ENCODE results near the gene CALML4. TPM values are rescaled to one million over a fixed set of nuclear protein-coding genes. Genes with fewer than 3 reads are reported as not detected.
"Not testable (repeated sequence)": the region's sequence is repeated elsewhere in the genome, so short reads cannot be mapped to it uniquely, and the experiment has no call there.

The CALML4 gene
- total RNA-seq, 5 donors from 2014 or later (not counting 1 experiment from before 2014, with no cell fraction given), result 2.4 to 5.4 (median 3.3) TPM

DNA sequence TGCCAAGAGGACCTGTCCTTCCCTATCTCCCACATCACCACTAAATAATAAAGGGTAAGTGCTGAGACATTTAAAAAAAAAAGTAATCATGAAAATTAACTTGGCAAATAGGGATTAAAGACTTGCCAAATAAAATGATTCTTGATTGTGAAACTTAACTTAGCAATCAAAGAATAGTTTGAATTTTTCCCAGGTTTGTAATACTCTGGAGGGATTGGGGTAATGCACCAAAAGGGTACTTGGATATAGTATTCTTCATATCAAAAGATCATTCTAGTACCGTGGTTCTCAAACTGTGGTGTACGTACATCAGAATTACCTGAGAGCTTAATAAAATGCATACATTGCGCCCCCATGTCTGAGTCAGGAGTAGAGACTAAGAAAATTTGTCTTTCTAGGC is 28.5 kb downstream of the CALML4 start:
- ChIA-PET CTCF (no interaction called here), POLR2A (no interaction called here)
- no peaks in the 10 kb centered on the region for H3K27me3 Mint-ChIP-seq
- no peak overlapping the region for H3K27ac Mint-ChIP-seq
- H3K36me3 ChIP-seq (ENCODE audit: control insufficient read depth in 2 of 2, extremely low read depth in 1 of 2, insufficient read depth in 1 of 2, low read length in 1 of 2), result peaks cover 0 to 51% of the 10 kb centered on the region in 2 donors
- DNase-seq (no peak), ATAC-seq (replicated peaks in 1 of 4) (no peak)
- no peaks in the 10 kb centered on the region for H3K4me1 ChIP-seq (ENCODE audit: control insufficient read depth in 1 of 2, extremely low read depth in 1 of 2, insufficient read depth in 2 of 2, low read length in 2 of 2)
- peaks cover 0 to under 1% (median 0%) of the 10 kb centered on the region in 3 donors for H3K9me3 Mint-ChIP-seq
- H3K4me3 ChIP-seq (ENCODE audit: control insufficient read depth in 1 of 2, extremely low read depth in 1 of 2, low read length in 1 of 2), result no peak overlapping the region
- H3K27ac ChIP-seq (ENCODE audit: low read length), result no peak overlapping the region
- WGBS (ENCODE audit: insufficient coverage), result no CpG with 5 or more reads among the region's 3 CpGs
- no peak overlapping the region for H3K4me3 Mint-ChIP-seq
- H3K9me3 ChIP-seq, result no peaks in the 10 kb centered on the region
- peaks cover 5 to 7% (median 5%) of the 10 kb centered on the region in 3 donors for H3K4me1 Mint-ChIP-seq
- H3K27me3 ChIP-seq (replicated peaks in 1 of 2; ENCODE audit: control insufficient read depth in 2 of 2, extremely low read depth in 1 of 2, insufficient read depth in 2 of 2, low read length in 1 of 2), result no peaks in the 10 kb centered on the region
- H3K36me3 Mint-ChIP-seq, result peaks cover 53% of the 10 kb centered on the region

DNA sequence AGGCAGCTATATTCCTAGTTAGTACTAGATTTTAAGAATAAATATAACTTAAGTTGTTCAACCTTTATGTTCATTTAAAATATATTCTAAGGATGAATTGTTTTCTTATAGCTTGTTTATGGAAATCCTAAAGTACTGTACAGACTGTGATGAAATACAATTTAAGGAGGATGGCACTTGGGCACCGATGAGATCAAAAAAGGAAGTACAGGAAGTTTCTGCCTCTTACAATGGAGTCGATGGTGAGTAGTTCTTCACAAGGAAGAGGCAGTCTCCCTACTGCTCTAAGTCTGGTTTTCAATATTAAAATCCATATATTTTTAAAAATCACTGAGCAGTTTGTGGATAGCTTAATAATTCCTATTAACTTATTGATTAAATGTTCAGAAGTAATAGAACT is 29.6 kb downstream of the CALML4 start:
- DNase-seq (no peak), ATAC-seq (replicated peaks in 1 of 4) (no peak)
- no peaks in the 10 kb centered on the region for H3K27me3 Mint-ChIP-seq
- no peak overlapping the region for H3K27ac Mint-ChIP-seq
- peaks cover 0 to 4% (median 3%) of the 10 kb centered on the region in 3 donors for H3K9me3 Mint-ChIP-seq
- no peak overlapping the region for H3K27ac ChIP-seq (ENCODE audit: low read length)
- no peaks in the 10 kb centered on the region for H3K9me3 ChIP-seq
- ChIA-PET POLR2A (interaction anchor here (0.6 to 1.0 kb wide), 2 partner anchors 9 to 20 kb away, joined by 3 to 4 read pairs; no protein-coding TSS in a partner anchor), CTCF (interaction anchor here in 1 of 2 donors (0.7 to 1.3 kb wide), 4 partner anchors 16 to 314 kb away, joined by 3 to 4 read pairs (median 3); no protein-coding TSS in a partner anchor)
- no peak overlapping the region for H3K4me3 Mint-ChIP-seq
- H3K4me3 ChIP-seq (ENCODE audit: control insufficient read depth in 1 of 2, extremely low read depth in 1 of 2, low read length in 1 of 2), result no peak overlapping the region
- H3K4me1 Mint-ChIP-seq, result peaks cover 5 to 7% (median 5%) of the 10 kb centered on the region in 3 donors
- no peaks in the 10 kb centered on the region for H3K4me1 ChIP-seq (ENCODE audit: control insufficient read depth in 1 of 2, extremely low read depth in 1 of 2, insufficient read depth in 2 of 2, low read length in 2 of 2)
- H3K36me3 Mint-ChIP-seq, result peaks cover 54% of the 10 kb centered on the region
- peaks cover 0 to 45% of the 10 kb centered on the region in 2 donors for H3K36me3 ChIP-seq (ENCODE audit: control insufficient read depth in 2 of 2, extremely low read depth in 1 of 2, insufficient read depth in 1 of 2, low read length in 1 of 2)
- 57% methylated on average over 1 of the region's 2 CpGs for WGBS (ENCODE audit: insufficient coverage)
- H3K27me3 ChIP-seq (replicated peaks in 1 of 2; ENCODE audit: control insufficient read depth in 2 of 2, extremely low read depth in 1 of 2, insufficient read depth in 2 of 2, low read length in 1 of 2), result no peaks in the 10 kb centered on the region

DNA sequence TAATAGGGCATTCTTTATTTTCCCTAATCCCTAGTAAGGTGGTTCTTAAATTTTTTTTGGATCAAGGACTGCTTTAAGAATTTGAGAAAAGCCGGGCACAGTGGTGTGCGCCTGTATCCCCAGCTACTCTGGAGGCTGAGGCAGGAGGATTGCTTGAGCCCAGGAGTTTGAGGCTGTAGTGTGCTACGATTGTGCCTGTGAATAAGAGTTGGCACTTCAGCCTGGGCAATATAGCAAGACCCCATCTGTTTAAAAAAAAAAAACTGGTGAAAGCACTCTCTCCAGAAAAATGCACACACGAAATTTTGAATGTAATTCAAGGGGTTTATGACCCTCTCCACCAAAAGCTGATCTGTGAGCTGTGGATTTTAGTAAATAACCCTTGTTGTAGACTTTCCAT is 32.0 kb downstream of the CALML4 start:
- no peak for DNase-seq
- Mint-ChIP-seq H3K27ac (no peak overlapping the region), H3K4me3 (no peak overlapping the region), H3K36me3 (peaks cover 49% of the 10 kb centered on the region), H3K9me3 (peaks cover 0 to 4% (median 3%) of the 10 kb centered on the region in 3 donors), H3K4me1 (peaks cover 5 to 7% (median 5%) of the 10 kb centered on the region in 3 donors), H3K27me3 (no peaks in the 10 kb centered on the region)
- H3K27me3 ChIP-seq (replicated peaks in 1 of 2; ENCODE audit: control insufficient read depth in 2 of 2, extremely low read depth in 1 of 2, insufficient read depth in 2 of 2, low read length in 1 of 2), result no peaks in the 10 kb centered on the region
- H3K9me3 ChIP-seq, result no peaks in the 10 kb centered on the region
- WGBS (ENCODE audit: insufficient coverage), result no CpG with 5 or more reads among the region's 4 CpGs
- H3K4me3 ChIP-seq (ENCODE audit: control insufficient read depth in 1 of 2, extremely low read depth in 1 of 2, low read length in 1 of 2), result no peak overlapping the region
- no peak for ATAC-seq (replicated peaks in 1 of 4)
- peaks cover 0 to 46% of the 10 kb centered on the region in 2 donors for H3K36me3 ChIP-seq (ENCODE audit: control insufficient read depth in 2 of 2, extremely low read depth in 1 of 2, insufficient read depth in 1 of 2, low read length in 1 of 2)
- POLR2A ChIA-PET, result no interaction called here
- CTCF ChIA-PET, result interaction anchor here in 1 of 2 donors (0.5 kb wide), 1 partner anchor 80 kb away, joined by 3 read pairs; no protein-coding TSS in a partner anchor
- H3K4me1 ChIP-seq (ENCODE audit: control insufficient read depth in 1 of 2, extremely low read depth in 1 of 2, insufficient read depth in 2 of 2, low read length in 2 of 2), result no peaks in the 10 kb centered on the region
- no peak overlapping the region for H3K27ac ChIP-seq (ENCODE audit: low read length)

DNA sequence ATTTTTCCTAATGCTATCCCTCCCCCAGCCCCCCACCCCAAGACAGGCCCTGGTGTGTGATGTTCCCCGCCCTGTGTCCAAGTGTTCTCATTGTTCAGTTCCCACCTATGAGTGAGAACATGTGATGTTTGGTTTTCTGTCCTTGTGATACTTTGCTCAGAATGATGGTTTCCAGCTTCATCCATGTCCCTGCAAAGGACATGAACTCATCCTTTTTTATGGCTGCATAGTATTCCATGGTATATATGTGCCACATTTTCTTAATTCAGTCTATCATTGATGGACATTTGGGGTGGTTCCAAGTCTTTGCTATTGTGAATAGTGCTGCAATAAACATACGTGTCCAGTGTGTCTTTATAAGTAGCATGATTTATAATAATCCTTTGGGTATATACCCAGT is 33.1 kb downstream of the CALML4 start:
- H3K4me3 ChIP-seq (ENCODE audit: control insufficient read depth in 1 of 2, extremely low read depth in 1 of 2, low read length in 1 of 2); H3K27ac ChIP-seq (ENCODE audit: low read length); DNase-seq; H3K27ac Mint-ChIP-seq; POLR2A ChIA-PET; H3K27me3 ChIP-seq (replicated peaks in 1 of 2; ENCODE audit: control insufficient read depth in 2 of 2, extremely low read depth in 1 of 2, insufficient read depth in 2 of 2, low read length in 1 of 2); CTCF ChIA-PET; H3K9me3 ChIP-seq; H3K27me3 Mint-ChIP-seq; H3K9me3 Mint-ChIP-seq; ATAC-seq (replicated peaks in 1 of 4); H3K4me1 ChIP-seq (ENCODE audit: control insufficient read depth in 1 of 2, extremely low read depth in 1 of 2, insufficient read depth in 2 of 2, low read length in 2 of 2); H3K4me1 Mint-ChIP-seq; H3K4me3 Mint-ChIP-seq: not testable (repeated sequence)
- H3K36me3 Mint-ChIP-seq, result peaks cover 39% of the 10 kb centered on the region
- 50% methylated on average over 1 of the region's 2 CpGs for WGBS (ENCODE audit: insufficient coverage)
- H3K36me3 ChIP-seq (ENCODE audit: control insufficient read depth in 2 of 2, extremely low read depth in 1 of 2, insufficient read depth in 1 of 2, low read length in 1 of 2), result peaks cover 0 to 37% of the 10 kb centered on the region in 2 donors

DNA sequence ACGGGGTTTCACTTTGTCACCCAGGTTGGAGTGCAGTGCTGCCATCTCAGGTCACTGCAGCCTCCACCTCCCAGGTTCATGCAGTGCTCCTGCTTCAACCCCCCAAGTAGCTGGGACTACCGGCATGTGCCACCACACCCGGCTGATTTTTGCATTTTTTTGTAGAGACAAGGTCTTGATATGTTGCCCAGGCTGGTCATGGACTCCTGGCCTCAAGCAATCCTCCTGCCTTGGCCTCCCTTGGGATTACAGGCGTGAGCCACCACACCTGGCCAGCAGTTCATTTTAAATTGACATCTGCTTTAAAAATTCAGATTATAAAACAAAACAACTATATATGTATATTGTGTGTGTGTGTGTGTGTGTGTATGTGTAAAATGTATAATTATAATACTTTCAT is 38.3 kb downstream of the CALML4 start:
- H3K27me3 Mint-ChIP-seq, result no peaks in the 10 kb centered on the region
- peaks cover 0 to 4% (median 3%) of the 10 kb centered on the region in 3 donors for H3K9me3 Mint-ChIP-seq
- no peaks in the 10 kb centered on the region for H3K27me3 ChIP-seq (replicated peaks in 1 of 2; ENCODE audit: control insufficient read depth in 2 of 2, extremely low read depth in 1 of 2, insufficient read depth in 2 of 2, low read length in 1 of 2)
- H3K4me3 Mint-ChIP-seq, result no peak overlapping the region
- no peak overlapping the region for H3K27ac Mint-ChIP-seq
- no peak overlapping the region for H3K27ac ChIP-seq (ENCODE audit: low read length)
- H3K4me3 ChIP-seq (ENCODE audit: control insufficient read depth in 1 of 2, extremely low read depth in 1 of 2, low read length in 1 of 2), result no peak overlapping the region
- no peaks in the 10 kb centered on the region for H3K9me3 ChIP-seq
- ChIA-PET CTCF (no interaction called here), POLR2A (no interaction called here)
- ATAC-seq (replicated peaks in 1 of 4), result no peak
- H3K4me1 Mint-ChIP-seq, result peaks cover 0 to 6% (median 4%) of the 10 kb centered on the region in 3 donors
- WGBS (ENCODE audit: insufficient coverage), result 89% methylated on average over 3 of the region's 4 CpGs
- H3K36me3 Mint-ChIP-seq, result peaks cover 30% of the 10 kb centered on the region
- no peaks in the 10 kb centered on the region for H3K4me1 ChIP-seq (ENCODE audit: control insufficient read depth in 1 of 2, extremely low read depth in 1 of 2, insufficient read depth in 2 of 2, low read length in 2 of 2)
- peaks cover 5 to 32% of the 10 kb centered on the region in 2 donors for H3K36me3 ChIP-seq (ENCODE audit: control insufficient read depth in 2 of 2, extremely low read depth in 1 of 2, insufficient read depth in 1 of 2, low read length in 1 of 2)
- DNase-seq, result no peak

DNA sequence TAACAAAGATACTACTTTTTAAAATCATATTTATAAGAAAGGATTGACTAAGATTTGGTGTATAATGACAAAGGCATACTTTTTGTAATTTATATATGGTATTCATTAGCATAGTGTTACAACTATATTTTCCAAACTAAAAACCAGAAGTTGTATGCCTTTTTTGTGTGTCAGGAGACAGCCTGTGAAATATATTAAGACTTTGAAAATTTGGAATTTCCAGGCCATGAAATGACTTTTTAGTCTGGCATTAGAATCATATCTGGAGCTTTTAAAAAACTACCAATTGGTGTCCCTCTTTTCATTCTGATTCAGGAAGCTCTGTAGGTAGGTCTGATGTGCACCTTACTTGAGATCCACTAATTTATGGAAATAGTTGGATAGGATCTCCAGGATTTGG is 41.9 kb downstream of the CALML4 start:
- no peak overlapping the region for H3K27ac Mint-ChIP-seq

More for the DNA sequence above, 41.9 kb downstream of the CALML4 start:
- H3K4me1 ChIP-seq (ENCODE audit: control insufficient read depth in 1 of 2, extremely low read depth in 1 of 2, insufficient read depth in 2 of 2, low read length in 2 of 2), result no peaks in the 10 kb centered on the region
- H3K4me3 Mint-ChIP-seq, result no peak overlapping the region
- no peaks in the 10 kb centered on the region for H3K9me3 Mint-ChIP-seq
- peaks cover 34% of the 10 kb centered on the region for H3K36me3 Mint-ChIP-seq
- ChIA-PET POLR2A (no interaction called here), CTCF (interaction anchor here in 1 of 2 donors (0.5 kb wide), 1 partner anchor 32 kb away, joined by 4 read pairs; no protein-coding TSS in a partner anchor)
- DNase-seq, result no peak
- H3K27ac ChIP-seq (ENCODE audit: low read length), result no peak overlapping the region
- no peaks in the 10 kb centered on the region for H3K9me3 ChIP-seq
- H3K36me3 ChIP-seq (ENCODE audit: control insufficient read depth in 2 of 2, extremely low read depth in 1 of 2, insufficient read depth in 1 of 2, low read length in 1 of 2), result peaks cover 5 to 44% of the 10 kb centered on the region in 2 donors
- no peaks in the 10 kb centered on the region for H3K27me3 ChIP-seq (replicated peaks in 1 of 2; ENCODE audit: control insufficient read depth in 2 of 2, extremely low read depth in 1 of 2, insufficient read depth in 2 of 2, low read length in 1 of 2)
- ATAC-seq (replicated peaks in 1 of 4), result no peak
- no peaks in the 10 kb centered on the region for H3K27me3 Mint-ChIP-seq
- H3K4me1 Mint-ChIP-seq, result peaks cover 2 to 6% (median 4%) of the 10 kb centered on the region in 3 donors
- no peak overlapping the region for H3K4me3 ChIP-seq (ENCODE audit: control insufficient read depth in 1 of 2, extremely low read depth in 1 of 2, low read length in 1 of 2)

All from T-cell (primary cell).